GM23248 (cell line): Measurements from ENCODE around the gene SPATA12.

Experiments
- EZH2 ChIP-seq: fragments of 200-600 bp; sonication (generic); IDR thresholded peaks from 2 replicates; pipeline ENCODE4 v1.6.1; 2018; ENCODE audit warnings: antibody characterized with exemption, mild to moderate bottlenecking; ENCODE audit not compliant: insufficient read depth, poor library complexity, severe bottlenecking
- EZH2phosphoT487 ChIP-seq: fragments of 200-600 bp; sonication (generic); IDR thresholded peaks from 2 replicates; pipeline ENCODE4 v1.6.1; 2018; ENCODE audit warnings: antibody characterized with exemption, moderate library complexity, mild to moderate bottlenecking, low read depth; ENCODE audit not compliant: insufficient read depth

DNA sequence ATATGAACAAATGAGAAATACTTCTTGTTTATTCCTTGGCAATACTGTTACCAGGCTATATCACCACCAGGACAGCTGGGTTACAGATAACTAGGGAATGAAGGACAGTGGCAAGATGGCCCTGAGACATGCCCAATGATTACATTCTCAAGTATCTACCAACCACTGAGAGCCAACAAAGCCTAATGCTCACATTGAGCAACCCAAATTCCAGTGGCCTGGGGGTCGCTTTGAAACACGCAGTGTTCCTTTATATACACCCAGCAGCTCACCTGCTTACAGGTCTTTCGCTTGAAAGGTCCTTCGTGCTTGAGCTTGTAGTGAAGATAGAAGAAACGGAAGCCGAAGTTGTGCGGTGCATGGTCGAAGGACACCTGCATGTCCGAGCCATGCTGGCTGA, 45.1 kb downstream of the SPATA12 start:
- TF ChIP-seq EZH2 (no peak), EZH2phosphoT487 (no peak)
